Ammon's horn (tissue), 1 donor: Measurements from ENCODE around the gene NAV1.
"Not testable (repeated sequence)": the region's sequence is repeated elsewhere in the genome, so short reads cannot be mapped to it uniquely, and the experiment has no call there.

Experiments used
- DNase-seq: peaks from one replicate; pipeline ENCODE4 v3.0.0-alpha.2; 2016; ENCODE audit warnings: low spot score

The NAV1 gene

DNA sequence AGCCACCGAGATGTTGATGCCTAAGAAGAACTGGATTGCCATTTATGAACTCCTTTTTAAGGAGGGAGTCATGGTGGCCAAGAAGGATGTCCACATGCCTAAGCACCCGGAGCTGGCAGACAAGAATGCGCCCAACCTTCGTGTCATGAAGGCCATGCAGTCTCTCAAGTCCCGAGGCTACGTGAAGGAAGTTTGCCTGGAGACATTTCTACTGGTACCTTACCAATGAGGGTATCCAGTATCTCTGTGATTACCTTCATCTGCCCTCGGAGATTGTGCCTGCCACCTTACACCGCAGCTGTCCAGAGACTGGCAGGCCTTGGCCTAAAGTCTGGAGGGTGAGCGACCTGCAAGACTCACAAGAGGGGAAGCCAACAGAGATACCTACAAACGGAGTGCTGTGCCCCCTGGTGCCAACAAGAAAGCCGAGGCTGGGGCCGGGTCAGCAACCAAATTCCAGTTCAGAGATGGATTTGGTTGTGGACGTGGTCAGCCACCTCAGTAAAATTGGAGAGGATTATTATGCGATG lies 18.8 kb upstream of the NAV1 start:
- not testable (repeated sequence) for DNase-seq

GRCh38 chr1:201525193-201525778 lies 13.6 kb upstream of the NAV1 start:
- DNase-seq, result no peak

- DNase-seq, result no peak
Observed at GRCh38 chr1:201527879-201528278, 11.0 kb upstream of the NAV1 start.

- DNase-seq, result no peak
Observed at GRCh38 chr1:201528631-201529252, 10.2 kb upstream of the NAV1 start.

DNA sequence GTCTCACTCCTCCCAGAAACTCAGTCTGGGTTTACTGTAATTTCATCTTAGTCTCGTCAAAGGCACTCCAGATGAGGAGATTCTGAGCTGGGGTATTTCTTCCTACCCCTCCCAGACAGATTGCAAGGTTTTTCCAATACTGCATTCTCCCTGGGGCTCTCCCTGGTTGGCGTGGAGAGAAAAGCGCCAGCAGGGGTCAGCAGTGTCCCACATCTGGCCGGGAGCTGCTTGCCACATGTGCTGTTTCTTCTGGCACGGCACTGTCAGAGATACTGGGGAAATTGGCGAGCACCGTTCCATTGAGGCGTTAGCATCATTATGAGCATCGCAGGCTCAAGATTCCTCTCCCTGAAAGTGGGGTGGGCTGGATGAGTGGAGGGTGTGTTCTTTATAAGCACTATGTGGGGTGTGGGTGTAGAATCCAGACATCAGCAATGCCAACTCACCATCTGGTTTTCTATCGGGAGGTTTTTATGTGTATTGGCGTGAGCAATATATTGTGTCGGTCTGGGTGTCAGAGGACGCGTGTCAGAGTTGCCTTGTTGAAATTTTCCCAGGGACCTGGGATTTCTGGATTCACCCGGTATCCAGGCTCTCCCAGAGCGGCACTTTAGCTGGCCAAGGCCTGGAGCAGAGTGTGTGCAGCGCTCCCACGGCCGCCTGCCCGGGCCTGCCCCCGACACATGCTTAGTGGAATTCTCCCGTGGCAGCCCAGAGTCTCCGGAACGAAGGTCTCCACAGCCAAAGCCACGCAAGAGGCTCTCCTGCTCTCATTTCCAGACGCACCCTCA lies 8.0 kb upstream of the NAV1 start:
- peak; percentile 87 for DNase-seq

- DNase-seq, result no peak
Observed at GRCh38 chr1:201531551-201532425, 7.1 kb upstream of the NAV1 start.

- DNase-seq, result no peak
Observed at GRCh38 chr1:201533836-201534235, 5.1 kb upstream of the NAV1 start.

DNA sequence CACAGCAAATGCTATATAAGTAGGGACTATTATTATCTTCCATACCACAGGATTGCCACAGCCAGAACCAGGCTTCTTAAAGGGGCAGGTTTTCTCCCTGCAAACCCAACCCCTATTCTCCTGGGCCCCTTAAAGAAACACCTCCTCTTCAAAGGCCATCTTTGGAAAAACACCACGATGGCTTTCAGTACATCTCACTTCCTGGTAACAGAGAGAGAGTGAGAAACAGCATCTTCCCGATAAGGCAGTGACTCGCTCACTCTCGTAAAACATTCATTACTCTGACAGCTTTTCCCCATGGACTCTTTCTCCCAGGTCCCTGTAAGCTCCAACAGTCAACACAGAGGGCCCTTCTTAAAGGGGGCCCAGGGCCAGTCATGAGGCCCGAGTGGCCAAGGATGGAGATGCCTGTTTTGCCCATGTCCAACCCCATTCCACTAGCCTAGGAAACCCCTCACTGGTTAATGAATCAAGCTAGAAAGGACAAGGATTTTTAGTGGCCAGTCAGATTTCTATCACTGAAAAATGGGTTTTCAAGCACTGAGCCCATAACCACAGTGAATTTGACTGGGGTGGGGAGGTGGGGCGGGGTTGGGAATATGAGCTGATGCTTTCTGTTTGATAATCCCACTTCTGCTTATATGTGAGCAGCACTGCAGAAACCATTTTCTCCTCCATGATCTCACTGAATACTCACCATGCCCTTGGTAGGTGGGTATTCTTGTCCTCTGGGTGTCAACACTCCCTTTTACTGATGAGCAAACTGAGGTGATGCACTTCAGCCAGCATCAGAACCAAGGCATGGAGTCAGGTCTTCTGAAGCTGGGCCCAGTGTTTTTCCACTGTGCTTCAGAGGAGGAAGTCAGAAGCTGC lies 3.6 kb upstream of the NAV1 start:
- no peak for DNase-seq

DNA sequence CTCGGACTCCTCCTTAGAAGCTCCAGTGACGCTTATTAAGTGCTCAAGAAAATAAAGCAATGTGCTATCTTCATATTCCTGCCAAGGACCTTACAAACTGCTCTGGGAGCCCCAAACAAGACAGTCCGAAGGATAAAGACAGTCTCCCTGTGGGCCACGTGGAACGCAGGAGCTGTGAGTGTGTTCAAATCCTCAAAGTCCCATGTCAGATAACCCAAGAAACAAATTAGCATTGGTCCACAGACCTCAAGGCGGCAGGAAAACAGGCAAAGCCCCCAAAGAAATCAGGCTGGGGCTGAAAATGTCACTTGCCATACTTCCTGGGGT lies 3.0 kb upstream of the NAV1 start:
- DNase-seq, result no peak

DNA sequence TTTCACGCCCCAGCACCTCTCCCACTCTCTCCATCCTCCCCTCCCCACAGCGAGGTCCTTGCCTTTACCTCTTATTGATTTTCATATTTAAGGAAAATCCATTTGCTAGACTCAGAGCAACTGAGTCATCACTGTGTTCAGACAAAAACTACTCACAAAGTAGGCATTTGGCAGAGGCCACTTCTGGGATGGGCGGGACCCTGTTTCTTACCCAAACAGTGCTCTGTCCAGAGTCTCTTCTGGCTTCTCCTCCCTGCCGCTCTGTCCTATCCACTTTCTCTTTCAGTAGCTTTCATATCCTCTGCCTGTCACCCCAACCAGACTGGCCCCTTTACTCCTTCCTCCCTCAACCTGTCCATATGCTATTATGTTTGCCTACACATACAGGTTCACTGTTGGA lies 2.4 kb upstream of the NAV1 start:
- no peak for DNase-seq

- DNase-seq, result no peak
Observed at GRCh38 chr1:201537028-201537427, 1.9 kb upstream of the NAV1 start.

DNA sequence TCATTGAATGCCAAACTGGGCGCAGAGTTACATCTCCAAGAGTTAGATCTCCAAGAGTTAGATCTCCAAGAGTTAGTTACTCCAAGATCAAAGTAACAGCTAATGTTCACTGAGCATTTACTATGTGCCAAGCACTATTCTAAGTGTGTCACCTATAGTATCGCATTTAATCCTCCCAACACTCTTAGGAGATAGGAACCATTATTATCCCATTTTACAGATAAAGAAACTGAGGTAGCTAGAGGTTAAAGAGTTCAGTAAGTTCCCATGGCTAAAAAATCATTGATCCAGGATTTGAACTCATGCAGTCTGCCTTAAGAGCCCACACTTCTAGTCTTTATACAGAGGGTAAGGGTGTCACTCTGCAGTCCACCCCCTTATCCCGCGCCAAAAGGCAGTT lies 1.5 kb upstream of the NAV1 start:
- DNase-seq, result no peak

DNA sequence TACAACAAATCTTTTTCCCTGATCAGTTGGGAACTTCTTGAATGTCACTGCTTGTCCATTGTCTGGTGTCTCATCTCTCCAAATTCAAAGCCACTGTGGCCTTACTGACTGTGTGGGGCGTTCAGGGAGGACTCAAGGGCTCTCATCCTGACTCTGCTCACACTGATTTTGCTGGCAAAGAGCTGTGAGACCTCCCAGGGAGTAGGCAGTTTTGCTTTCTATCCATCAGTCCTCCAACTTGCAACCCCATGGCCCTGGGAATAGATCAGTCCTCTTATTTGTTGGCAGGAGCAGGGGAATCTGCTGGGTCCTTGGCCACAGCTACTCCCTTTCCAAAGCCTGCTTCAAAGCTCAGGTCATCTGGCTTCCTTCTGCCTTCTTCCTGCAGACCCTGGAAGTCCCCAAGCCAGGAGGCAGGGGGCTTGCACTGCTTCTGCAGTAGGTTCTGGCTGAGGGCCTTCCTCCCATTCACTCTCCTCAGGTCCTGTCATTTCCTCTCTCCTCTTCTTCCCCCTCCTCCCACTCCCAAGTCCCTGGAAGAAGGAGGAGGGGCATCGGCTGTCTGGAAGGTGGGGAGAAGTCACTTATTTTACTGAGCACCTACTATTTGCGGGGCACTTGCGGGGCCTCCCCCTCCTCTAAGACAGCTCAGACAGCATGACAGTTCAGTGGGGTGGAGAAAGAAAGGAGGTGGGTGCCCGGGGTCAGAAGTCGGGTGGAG lies 876 bp upstream of the NAV1 start:
- no peak for DNase-seq

DNA sequence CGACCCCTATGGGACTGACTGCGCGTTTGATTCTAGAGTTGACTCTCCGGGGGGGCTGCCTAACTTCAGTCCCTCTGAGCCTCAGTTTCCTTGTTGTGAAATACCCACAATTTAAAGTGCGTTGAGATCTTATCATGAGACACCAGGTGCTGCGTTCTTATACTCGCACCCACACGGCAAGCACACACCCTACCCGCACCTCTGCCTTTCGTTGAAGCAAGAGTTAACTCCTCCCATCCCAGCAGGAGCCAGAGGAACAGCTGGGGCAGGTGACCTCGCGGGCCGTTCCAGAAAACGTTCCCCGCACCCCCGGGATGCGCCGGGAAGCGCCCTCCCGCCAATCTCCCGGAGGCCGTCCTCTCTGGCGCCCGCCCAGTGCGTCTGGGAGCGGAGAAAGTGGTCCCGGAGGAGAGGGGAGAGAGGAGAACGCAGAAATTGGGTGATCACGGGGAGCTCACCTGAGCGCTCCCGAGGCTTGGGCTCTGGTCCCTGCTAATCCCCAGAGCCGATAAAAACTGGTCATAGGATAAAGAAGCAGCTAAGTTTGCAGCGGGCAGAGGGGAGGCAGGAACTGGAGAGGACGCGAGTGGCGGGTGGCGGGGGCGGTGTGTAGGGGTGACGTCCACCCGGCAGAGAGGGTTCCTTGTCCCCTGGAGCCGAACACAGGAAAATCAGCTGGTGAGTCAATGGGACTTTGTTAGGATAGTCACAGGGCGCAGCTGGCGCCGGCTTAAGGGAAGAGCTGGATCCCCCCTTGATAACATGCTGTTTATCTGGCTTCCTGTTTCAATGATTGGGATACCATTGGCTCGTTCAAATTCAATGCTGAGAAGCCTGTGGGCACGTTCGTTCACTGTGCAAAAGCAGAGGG lies 869 bp downstream of the NAV1 start:
- DNase-seq, result peak; percentile 90

DNA sequence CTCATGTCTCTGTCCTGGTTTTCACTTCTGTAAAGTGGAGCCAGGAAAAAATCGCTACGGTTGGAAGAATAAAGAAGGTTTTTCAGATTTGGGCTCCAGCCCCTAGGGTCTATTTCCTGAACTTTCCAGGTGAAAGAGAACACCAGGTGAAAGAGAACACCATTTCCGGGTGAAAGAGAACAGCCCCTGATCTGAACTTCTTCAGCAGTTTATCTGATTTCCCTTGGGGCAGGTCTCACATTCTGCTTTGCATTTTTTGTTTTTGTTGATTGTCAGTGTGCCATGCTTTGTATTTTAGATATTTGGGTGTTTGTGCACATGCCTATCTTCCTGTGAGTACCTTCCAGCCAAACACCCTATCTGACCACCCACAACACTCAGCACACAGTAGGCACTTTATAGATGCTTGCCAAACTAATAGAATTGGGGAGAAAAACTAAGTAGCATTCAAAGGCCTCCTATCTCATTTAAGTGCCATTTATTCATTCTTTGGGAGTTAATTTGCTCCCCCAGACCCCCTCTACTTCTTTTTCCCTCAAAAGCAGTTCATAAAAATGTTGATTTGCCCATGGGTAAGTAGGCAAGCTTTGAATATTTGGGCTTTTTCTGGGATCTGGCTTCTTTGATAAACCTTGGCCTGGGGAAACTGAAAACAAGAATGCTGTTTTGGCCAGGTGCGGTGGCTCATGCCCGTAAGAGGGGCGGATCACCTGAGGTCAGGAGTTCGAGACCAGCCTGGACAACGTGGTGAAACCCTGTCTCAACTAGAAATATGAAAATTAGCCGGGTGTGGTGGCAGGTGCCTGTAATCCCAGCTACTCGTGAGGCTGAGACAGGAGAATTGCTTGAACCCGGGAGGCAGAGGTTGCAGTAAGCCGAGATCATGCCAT lies 2.2 kb downstream of the NAV1 start:
- no peak for DNase-seq

DNA sequence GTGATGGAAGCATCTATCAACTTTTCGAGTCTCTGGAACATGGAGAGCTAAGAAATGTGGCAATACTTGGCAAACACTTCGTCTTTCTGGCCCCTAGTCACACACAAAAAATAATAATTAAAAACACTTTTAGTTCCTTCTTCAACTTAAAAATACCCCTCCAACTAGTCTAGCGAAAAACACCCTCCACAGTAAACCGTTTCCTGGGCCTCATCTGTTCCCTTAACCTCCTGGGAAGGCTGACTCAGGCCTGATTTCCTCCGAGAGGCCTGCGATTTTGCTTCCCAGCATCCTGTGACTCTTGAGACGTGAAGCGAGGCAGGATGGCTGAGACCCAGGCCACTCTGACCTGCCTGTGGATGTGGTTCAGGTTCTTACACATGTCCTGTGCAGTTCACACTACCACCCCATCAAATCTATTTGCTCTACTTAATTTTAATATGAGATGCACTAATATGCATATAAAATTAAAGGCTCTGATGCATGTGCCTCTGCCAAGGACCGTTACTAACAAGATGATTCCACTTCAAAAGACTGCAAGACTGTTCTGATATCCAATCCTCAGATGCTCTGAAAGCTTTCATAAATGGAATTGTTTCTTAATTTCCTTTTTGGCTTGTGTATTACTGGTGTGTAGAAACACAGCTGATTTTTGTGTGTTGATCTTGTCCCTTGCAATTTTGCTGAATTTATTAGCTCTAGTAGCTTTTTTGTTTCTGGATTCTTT lies 3.5 kb downstream of the NAV1 start:
- DNase-seq, result no peak

GRCh38 chr1:201543871-201544642 lies 5.1 kb downstream of the NAV1 start:
- no peak for DNase-seq
